ENCODE data around the gene ARFIP1. TPM values are rescaled to one million over a fixed set of nuclear protein-coding genes. Genes with fewer than 3 reads are reported as not detected.

ARFIP1 gene
- total RNA-seq, 3 donors from 2014 or later (not counting 1 experiment from before 2014, with no cell fraction given), result 13.7 to 20.6 (median 14.6) TPM

DNA sequence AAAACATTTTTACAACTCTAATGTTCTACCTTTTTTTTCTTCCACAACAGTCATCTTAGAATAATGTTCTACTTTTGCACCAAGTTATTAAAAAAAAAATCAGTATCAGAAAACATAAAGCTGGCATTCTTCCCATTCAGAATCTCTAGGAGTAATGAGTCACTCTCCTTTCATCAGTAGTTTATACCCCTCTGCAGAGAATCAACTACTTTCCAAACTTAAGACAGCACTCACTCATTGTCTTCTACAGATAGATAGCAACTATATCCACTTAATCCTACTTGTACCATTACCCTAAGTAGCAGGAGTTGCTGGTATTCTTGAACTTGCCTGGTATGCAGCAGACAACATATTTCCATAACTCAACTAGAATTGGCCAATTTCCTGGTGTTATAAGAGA, 3.4 kb upstream of the ARFIP1 start:
- Mint-ChIP-seq H3K4me1 (peaks cover 30 to 34% of the 10 kb centered on the region in 2 donors), H3K27ac (no peak overlapping the region), H3K9me3 (no peaks in the 10 kb centered on the region), H3K36me3 (no peaks in the 10 kb centered on the region), H3K27me3 (ENCODE audit: low read depth in 2 of 2) (peaks cover 5 to 18% of the 10 kb centered on the region in 2 donors), H3K4me3 (no peak overlapping the region)
- H3K27me3 ChIP-seq (ENCODE audit: control insufficient read depth, insufficient read depth, low read length), result no peaks in the 10 kb centered on the region
- H3K4me3 ChIP-seq (ENCODE audit: low read length), result no peak overlapping the region
- H3K4me1 ChIP-seq (ENCODE audit: control insufficient read depth, insufficient read depth, low read length), result peaks cover 12% of the 10 kb centered on the region
- intact Hi-C loops (cut with micrococcal nuclease), result loop anchor here (5.0 kb wide), 1 partner anchor 1014 kb away; the partner anchor contains the start of gene GATB
- ATAC-seq (no peak), DNase-seq (no peak)
- H3K36me3 ChIP-seq (ENCODE audit: control insufficient read depth, insufficient read depth, low read length), result no peaks in the 10 kb centered on the region
- H3K9me3 ChIP-seq (ENCODE audit: control insufficient read depth, insufficient read depth, low read length), result no peaks in the 10 kb centered on the region
- H3K27ac ChIP-seq (ENCODE audit: low read length), result no peak overlapping the region
- no peak for TF ChIP-seq CTCF (IDR thresholded peaks at IDR 0.05)

DNA sequence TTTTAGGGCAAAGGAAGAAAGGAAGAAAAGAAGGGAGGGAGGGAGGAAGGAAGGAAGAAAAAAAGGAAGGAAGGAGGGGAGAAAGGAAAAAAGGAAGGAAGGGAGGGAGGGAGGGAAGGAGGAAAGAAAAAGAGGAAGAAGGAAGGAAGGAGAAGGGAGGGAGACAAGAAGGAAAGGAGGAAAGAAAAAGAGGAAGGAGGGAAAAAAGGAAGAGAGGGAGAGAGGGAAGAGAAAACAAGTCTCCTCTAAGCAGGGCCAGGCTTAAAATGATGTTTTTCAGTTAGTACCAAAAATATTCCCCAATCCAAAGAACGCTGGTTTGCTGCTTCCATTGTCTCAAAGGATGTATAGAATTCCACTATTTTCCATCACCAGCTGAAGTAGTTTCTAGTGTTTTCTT, 2.3 kb upstream of the ARFIP1 start:
- DNase-seq, result no peak
- WGBS (ENCODE audit: insufficient coverage), result 100% methylated on average over 1 of the region's 1 CpG
- H3K27ac Mint-ChIP-seq, result no peak overlapping the region
- ATAC-seq, result no peak
- Histone ChIP-seq H3K4me1 (ENCODE audit: control insufficient read depth, insufficient read depth, low read length) (peaks cover 12% of the 10 kb centered on the region), H3K27ac (ENCODE audit: low read length) (no peak overlapping the region), H3K36me3 (ENCODE audit: control insufficient read depth, insufficient read depth, low read length) (no peaks in the 10 kb centered on the region), H3K9me3 (ENCODE audit: control insufficient read depth, insufficient read depth, low read length) (no peaks in the 10 kb centered on the region), H3K27me3 (ENCODE audit: control insufficient read depth, insufficient read depth, low read length) (no peaks in the 10 kb centered on the region), H3K4me3 (ENCODE audit: low read length) (no peak overlapping the region)
- H3K36me3 Mint-ChIP-seq, result no peaks in the 10 kb centered on the region
- H3K4me3 Mint-ChIP-seq, result no peak overlapping the region
- H3K9me3 Mint-ChIP-seq, result no peaks in the 10 kb centered on the region
- peaks cover 5 to 18% of the 10 kb centered on the region in 2 donors for H3K27me3 Mint-ChIP-seq (ENCODE audit: low read depth in 2 of 2)
- TF ChIP-seq CTCF (IDR thresholded peaks at IDR 0.05), result no peak
- intact Hi-C loops (cut with micrococcal nuclease), result loop anchor here (5.0 kb wide), 1 partner anchor 1015 kb away; the partner anchor contains the start of gene GATB
- peaks cover 40 to 41% of the 10 kb centered on the region in 2 donors for H3K4me1 Mint-ChIP-seq

GRCh38 chr4:152778656-152779512, 870 bp upstream of the ARFIP1 start:
- peaks cover 12% of the 10 kb centered on the region for H3K4me1 ChIP-seq (ENCODE audit: control insufficient read depth, insufficient read depth, low read length)
- H3K4me1 Mint-ChIP-seq, result peaks cover 51 to 54% of the 10 kb centered on the region in 2 donors
- H3K27ac ChIP-seq (ENCODE audit: low read length), result peak overlapping the region; percentile 73
- WGBS (ENCODE audit: insufficient coverage), result 3% methylated on average over 23 of the region's 30 CpGs
- peaks cover 5 to 18% of the 10 kb centered on the region in 2 donors for H3K27me3 Mint-ChIP-seq (ENCODE audit: low read depth in 2 of 2)
- peak overlapping the region; percentile 95 to 99 for H3K27ac Mint-ChIP-seq
- H3K27me3 ChIP-seq (ENCODE audit: control insufficient read depth, insufficient read depth, low read length), result no peaks in the 10 kb centered on the region
- no peaks in the 10 kb centered on the region for H3K36me3 ChIP-seq (ENCODE audit: control insufficient read depth, insufficient read depth, low read length)
- ATAC-seq, result peak in 1 of 3 donors; percentile 21
- H3K9me3 ChIP-seq (ENCODE audit: control insufficient read depth, insufficient read depth, low read length), result no peaks in the 10 kb centered on the region
- intact Hi-C loops (cut with micrococcal nuclease), result loop anchor here (1.0 to 5.0 kb wide), 2 partner anchors 243 to 1017 kb away; partner anchors contain the start of genes FBXW7 and GATB
- TF ChIP-seq CTCF (IDR thresholded peaks at IDR 0.05), result no peak
- peak; percentile 19 to 60 for DNase-seq
- no peaks in the 10 kb centered on the region for H3K9me3 Mint-ChIP-seq
- H3K36me3 Mint-ChIP-seq, result no peaks in the 10 kb centered on the region
- H3K4me3 Mint-ChIP-seq, result peak overlapping the region; percentile 99
- H3K4me3 ChIP-seq (ENCODE audit: low read length), result peak overlapping the region; percentile 78

All from natural killer cell (primary cell).